Activated CD8-positive, alpha-beta T cell treated with anti-CD3 and anti-CD28 coated beads for 36 hours (primary cell): ENCODE data around the gene CRYGN. TPM values are rescaled to one million over a fixed set of nuclear protein-coding genes. Genes with fewer than 3 reads are reported as not detected.

ENCODE experiments used
- ATAC-seq: fragments of 200-7000 bp; cut with Tn5 transposase; one replicate; pipeline ENCODE4 v1.10.0; 2021; ENCODE audit warnings: mild to moderate bottlenecking, moderate library complexity
- CTCF ChIA-PET: fragments of 350-600 bp; sonication (Branson Sonifier 250); formaldehyde crosslinking; loops from one replicate; lab custom pipeline; 2021; ENCODE audit warnings: antibody characterized with exemption; lab: Charles Lee
- POLR2A ChIA-PET: fragments of 350-600 bp; sonication (Branson Sonifier 250); formaldehyde crosslinking; loops from one replicate; lab custom pipeline; 2021; ENCODE audit warnings: antibody characterized with exemption; lab: Charles Lee
- DNase-seq: peaks from one replicate; pipeline ENCODE4 v3.0.0-alpha.2; 2020
- H3K27ac Mint-ChIP-seq: one replicate; pipeline ENCODE4 v1.8.0; 2021; ENCODE audit warnings: mild to moderate bottlenecking, mixed read lengths
- H3K27me3 Mint-ChIP-seq: one replicate; pipeline ENCODE4 v1.8.0; 2021; ENCODE audit warnings: mixed read lengths
- H3K36me3 Mint-ChIP-seq: one replicate; pipeline ENCODE4 v1.8.0; 2021; ENCODE audit warnings: low read depth, mixed read lengths
- H3K4me1 Mint-ChIP-seq: one replicate; pipeline ENCODE4 v1.8.0; 2021; ENCODE audit warnings: low read depth, mixed read lengths
- H3K4me3 Mint-ChIP-seq: one replicate; pipeline ENCODE4 v1.8.0; 2021; ENCODE audit warnings: mild to moderate bottlenecking, moderate library complexity, mixed read lengths
- H3K9me3 Mint-ChIP-seq: one replicate; pipeline ENCODE4 v1.8.0; 2021; ENCODE audit warnings: mixed read lengths
- intact Hi-C: fragments of 100-400 bp; cut with micrococcal nuclease; formaldehyde crosslinking; loops from one replicate; pipeline ENCODE4 v1.10.0; 2022
- total RNA-seq, 2 experiments: library from RNA; stranded (reverse); gene quantifications; one replicate each; pipeline ENCODE4 v1.2.3, GENCODE V29; 2021
- TF ChIP-seq, protein P1 (sequence below): fragments of 200-600 bp; IDR thresholded peaks from one replicate; pipeline ENCODE4 v1.8.0; 2022; ENCODE audit warnings: antibody characterized with exemption, mild to moderate bottlenecking

The CRYGN gene
- total RNA-seq, 2 experiments from 2014 or later, result 0.16 to 0.90 TPM

DNA sequence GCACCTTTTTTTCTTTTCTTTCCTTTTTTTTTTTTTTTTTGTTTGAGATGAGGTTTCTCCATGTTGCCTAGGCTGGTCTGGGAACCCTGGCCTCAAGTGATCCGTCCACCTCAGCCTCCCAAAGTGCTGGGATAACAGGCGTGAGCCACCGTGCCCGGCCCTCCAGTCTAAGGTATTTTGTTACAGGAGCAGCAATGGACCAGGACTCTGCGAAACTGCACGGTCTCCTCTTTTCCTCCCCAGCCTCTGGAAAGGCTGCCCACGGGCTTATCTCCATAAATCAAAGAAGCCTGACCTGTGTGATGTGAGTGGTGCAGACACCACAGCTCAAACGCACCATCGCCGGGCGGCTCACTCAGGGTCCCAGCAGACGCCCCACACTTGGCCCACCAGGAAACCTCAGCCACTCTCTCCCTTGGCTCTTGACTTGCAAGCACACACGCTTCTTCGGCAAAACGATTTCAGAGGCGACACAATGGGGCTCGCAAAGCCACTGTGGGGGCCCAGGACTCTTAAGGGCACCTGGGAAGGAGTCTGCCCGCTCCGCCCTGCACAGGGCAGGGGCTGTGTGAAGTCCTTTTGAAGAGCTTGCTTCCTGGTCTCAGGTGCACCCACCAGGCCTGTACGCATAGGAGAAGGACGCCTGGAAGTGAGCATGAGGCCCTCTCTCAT is 50.7 kb downstream of the CRYGN start:
- Mint-ChIP-seq H3K27ac (no peak overlapping the region), H3K36me3 (no peaks in the 10 kb centered on the region), H3K27me3 (peaks cover 6% of the 10 kb centered on the region), H3K4me3 (no peak overlapping the region), H3K9me3 (no peaks in the 10 kb centered on the region), H3K4me1 (peaks cover 5% of the 10 kb centered on the region)
- TF ChIP-seq, protein P1, sequence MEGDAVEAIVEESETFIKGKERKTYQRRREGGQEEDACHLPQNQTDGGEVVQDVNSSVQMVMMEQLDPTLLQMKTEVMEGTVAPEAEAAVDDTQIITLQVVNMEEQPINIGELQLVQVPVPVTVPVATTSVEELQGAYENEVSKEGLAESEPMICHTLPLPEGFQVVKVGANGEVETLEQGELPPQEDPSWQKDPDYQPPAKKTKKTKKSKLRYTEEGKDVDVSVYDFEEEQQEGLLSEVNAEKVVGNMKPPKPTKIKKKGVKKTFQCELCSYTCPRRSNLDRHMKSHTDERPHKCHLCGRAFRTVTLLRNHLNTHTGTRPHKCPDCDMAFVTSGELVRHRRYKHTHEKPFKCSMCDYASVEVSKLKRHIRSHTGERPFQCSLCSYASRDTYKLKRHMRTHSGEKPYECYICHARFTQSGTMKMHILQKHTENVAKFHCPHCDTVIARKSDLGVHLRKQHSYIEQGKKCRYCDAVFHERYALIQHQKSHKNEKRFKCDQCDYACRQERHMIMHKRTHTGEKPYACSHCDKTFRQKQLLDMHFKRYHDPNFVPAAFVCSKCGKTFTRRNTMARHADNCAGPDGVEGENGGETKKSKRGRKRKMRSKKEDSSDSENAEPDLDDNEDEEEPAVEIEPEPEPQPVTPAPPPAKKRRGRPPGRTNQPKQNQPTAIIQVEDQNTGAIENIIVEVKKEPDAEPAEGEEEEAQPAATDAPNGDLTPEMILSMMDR, result no peak
- ChIA-PET POLR2A (no interaction called here), CTCF (no interaction called here)
- DNase-seq (no peak), ATAC-seq (no peak)
- intact Hi-C loops, result no loop called here

DNA sequence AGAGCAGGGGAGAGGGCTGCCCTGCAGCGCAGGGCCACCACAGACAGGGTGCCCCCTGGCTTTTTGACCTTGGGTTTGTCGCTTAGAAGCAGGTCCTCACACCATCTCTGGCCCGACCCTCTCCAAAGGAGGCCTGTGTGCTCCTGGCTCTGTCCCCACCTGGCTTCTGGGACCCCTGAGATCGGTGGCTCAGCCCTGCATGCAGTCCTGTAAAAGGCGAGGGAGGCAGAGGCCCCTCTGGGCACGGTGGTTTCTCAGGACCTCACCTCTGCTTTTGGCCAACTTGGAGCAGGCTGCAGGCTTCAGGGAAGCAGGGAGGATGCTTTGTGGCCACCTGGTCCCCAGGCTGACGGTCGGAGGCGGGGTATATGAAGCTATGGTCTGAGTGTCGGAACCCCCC is 51.5 kb downstream of the CRYGN start:
- DNase-seq, result no peak
- H3K27me3 Mint-ChIP-seq, result peaks cover 14% of the 10 kb centered on the region
- peaks cover 5% of the 10 kb centered on the region for H3K4me1 Mint-ChIP-seq
- H3K4me3 Mint-ChIP-seq, result no peak overlapping the region
- no peak for ATAC-seq
- ChIA-PET POLR2A (no interaction called here), CTCF (no interaction called here)
- no peak overlapping the region for H3K27ac Mint-ChIP-seq
- TF ChIP-seq, protein P1, result no peak
- no peaks in the 10 kb centered on the region for H3K36me3 Mint-ChIP-seq
- intact Hi-C loops, result no loop called here
- H3K9me3 Mint-ChIP-seq, result no peaks in the 10 kb centered on the region

DNA sequence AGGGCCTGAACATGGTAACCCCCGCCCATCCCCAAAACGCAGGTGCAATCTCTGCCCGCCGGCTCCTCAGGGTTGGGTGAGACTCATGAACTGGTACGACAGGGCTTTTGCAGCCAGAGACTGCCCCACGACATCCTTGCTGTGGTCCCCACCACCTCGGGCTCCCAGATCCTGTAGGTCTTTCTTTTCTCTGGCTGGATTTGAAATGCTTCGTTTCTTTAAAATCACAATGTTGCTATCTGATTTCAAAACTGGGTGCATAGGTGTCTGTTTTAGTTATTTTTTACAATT is 52.0 kb downstream of the CRYGN start:
- Mint-ChIP-seq H3K27me3 (peaks cover 15% of the 10 kb centered on the region), H3K4me3 (no peak overlapping the region), H3K36me3 (no peaks in the 10 kb centered on the region), H3K4me1 (peaks cover 5% of the 10 kb centered on the region), H3K9me3 (no peaks in the 10 kb centered on the region), H3K27ac (no peak overlapping the region)
- no peak for DNase-seq
- ChIA-PET CTCF (no interaction called here), POLR2A (no interaction called here)
- intact Hi-C loops, result no loop called here
- TF ChIP-seq, protein P1, result no peak
- ATAC-seq, result no peak

GRCh38 chr7:151387161-151388006 is 52.6 kb downstream of the CRYGN start:
- TF ChIP-seq, protein P1, result no peak
- Mint-ChIP-seq H3K27me3 (peaks cover 18% of the 10 kb centered on the region), H3K27ac (no peak overlapping the region), H3K4me1 (peaks cover 8% of the 10 kb centered on the region), H3K9me3 (no peaks in the 10 kb centered on the region), H3K36me3 (no peaks in the 10 kb centered on the region), H3K4me3 (no peak overlapping the region)
- CTCF ChIA-PET, result no interaction called here
- intact Hi-C loops, result no loop called here
- POLR2A ChIA-PET, result interaction anchor here (0.6 kb wide), 1 partner anchor 223 kb away, joined by 3 read pairs; no protein-coding TSS in a partner anchor
- no peak for ATAC-seq
- no peak for DNase-seq
